ENCODE data around the gene ARGFX. TPM values are rescaled to one million over a fixed set of nuclear protein-coding genes. Genes with fewer than 3 reads are reported as not detected.

Gene ARGFX
- total and polyA plus RNA-seq, 9 of the 15 experiments (the other 6 are each of a cell fraction or from before 2014, with no cell fraction given), result not detected

DNA sequence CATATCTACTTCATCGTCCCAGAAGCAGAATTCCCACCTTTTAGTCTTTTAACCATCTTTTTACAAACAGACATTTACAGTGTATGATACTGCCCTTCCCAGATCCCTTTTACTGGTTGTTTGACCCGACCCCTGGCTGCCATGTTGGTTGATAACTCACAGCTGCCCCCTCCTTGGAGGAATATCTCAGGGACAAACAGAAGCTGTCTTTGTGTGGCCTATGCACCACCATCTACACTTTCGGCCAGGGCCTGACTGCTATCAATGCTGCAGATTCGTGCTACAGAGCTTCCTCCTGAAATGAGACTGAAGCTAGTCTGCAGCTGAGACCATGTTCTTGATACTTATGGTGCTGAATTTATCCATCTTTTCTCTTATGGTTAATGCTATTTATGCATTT is 15.4 kb upstream of the ARGFX start:
- H3K27ac ChIP-seq (ENCODE audit: extremely low read depth, low read depth, low read length), result peak overlapping the region; percentile 33; the same call in 1 of the 3 replicates
- ChIA-PET POLR2A (no interaction called here), CTCF (ENCODE audit: low intra/inter-chr PET ratio) (no interaction called here)

More for the DNA sequence above, 15.4 kb upstream of the ARGFX start:
- peak; percentile 46 for FAIRE-seq
- H3K9me3 ChIP-seq (replicated peaks; ENCODE audit: control insufficient read depth, insufficient read depth, low read depth, low read length), result no peaks in the 10 kb centered on the region
- in situ Hi-C loops (cut with MboI), result no loop called here
- peak overlapping the region in 1 of 2 experiments; percentile 20; a peak in 2 of 4 replicates for H3K9ac ChIP-seq (ENCODE audit: insufficient read depth in 1 of 2, low read depth in 2 of 2, low read length in 2 of 2)
- no peaks in the 10 kb centered on the region for H3K9me1 ChIP-seq (ENCODE audit: control insufficient read depth, insufficient read depth, low read length)
- H2AFZ ChIP-seq (ENCODE audit: low read depth, low read length), result peak overlapping the region; percentile 91
- H4K20me1 ChIP-seq (replicated peaks; ENCODE audit: control insufficient read depth, insufficient read depth, low read length), result no peaks in the 10 kb centered on the region
- H3K79me2 ChIP-seq (ENCODE audit: control insufficient read depth, insufficient read depth, low read length), result no peaks in the 10 kb centered on the region
- H3K4me1 ChIP-seq (replicated peaks in 1 of 2; ENCODE audit: control insufficient read depth in 2 of 2, insufficient read depth in 2 of 2, low read length in 2 of 2), result peaks cover 0 to 6% of the 10 kb centered on the region in 2 experiments; a peak in 3 of 5 replicates
- intact Hi-C loops (cut with micrococcal nuclease), result no loop called here
- BruUV-seq (replicated peaks), result no TSS peak
- no peak overlapping the region for H3K4me3 ChIP-seq
- H3K27me3 ChIP-seq (ENCODE audit: control insufficient read depth in 2 of 2, insufficient read depth in 2 of 2, low read length in 2 of 2), result no peaks in the 10 kb centered on the region
- 7% methylated on average over 4 of the region's 4 CpGs for WGBS (ENCODE audit: insufficient coverage, low coverage, missing lambda C conversion rate)
- peak overlapping the region; percentile 73 for H3K4me2 ChIP-seq (ENCODE audit: insufficient read depth, low read length)
- TF ChIP-seq PRDM10 (IDR thresholded peaks at IDR 0.05; ENCODE audit: partially characterized antibody) (peak; percentile 64), PTBP1 (IDR thresholded peaks at IDR 0.05; ENCODE audit: low read depth, low read length) (no peak)
- H3K36me3 ChIP-seq (ENCODE audit: control insufficient read depth, insufficient read depth, low read length), result no peaks in the 10 kb centered on the region
- ATAC-seq, result peak; percentile 88
- DNase-seq (ENCODE audit: extremely low read depth in 1 of 4, low spot score in 3 of 4), result peak in 2 of 4 experiments; percentile 29 to 42

All from K562 (cell line).